CD4-positive, alpha-beta T cell (primary cell): Measurements from ENCODE around the gene GRK3. TPM values are rescaled to one million over a fixed set of nuclear protein-coding genes. Genes with fewer than 3 reads are reported as not detected.
"Not testable (repeated sequence)": the region's sequence is repeated elsewhere in the genome, so short reads cannot be mapped to it uniquely, and the experiment has no call there.

ENCODE experiments used
- ATAC-seq: fragments of 200-7000 bp; cut with Tn5 transposase; one replicate; pipeline ENCODE4 v1.10.0; 2022; ENCODE audit warnings: mild to moderate bottlenecking; ENCODE audit not compliant: poor library complexity
- CTCF ChIA-PET: fragments of 350-600 bp; sonication (Branson Sonifier 250); formaldehyde crosslinking; loops from one replicate; lab custom pipeline; 2021; ENCODE audit warnings: antibody characterized with exemption, inconsistent platforms; lab: Charles Lee
- POLR2A ChIA-PET: fragments of 350-600 bp; sonication (Branson Sonifier 250); formaldehyde crosslinking; loops from one replicate; lab custom pipeline; 2021; ENCODE audit warnings: antibody characterized with exemption, inconsistent platforms; lab: Charles Lee
- DNase-seq, 14 experiments: peaks; one replicate each; pipeline ENCODE4 v3.0.0-alpha.2; 2013 to 2020; ENCODE audit warnings: mixed read lengths in 2 of 14
- H3K27ac ChIP-seq, 2 donors: one replicate each; pipeline versions ENCODE4 v1.5.1 to v1.7.0; 2013; ENCODE audit warnings: low read length in 2 of 2, low read depth in 1 of 2, mild to moderate bottlenecking in 1 of 2
- H3K27me3 ChIP-seq, 2 experiments: 1 replicate in 1 of 2; 2 replicates in 1 of 2; pipeline versions ENCODE4 v1.6.1 to v1.7.0; 2013; ENCODE audit warnings: low read length in 2 of 2, control low read depth in 1 of 2, mild to moderate bottlenecking in 1 of 2, moderate library complexity in 1 of 2; ENCODE audit not compliant: insufficient read depth in 2 of 2, control insufficient read depth in 1 of 2
- H3K36me3 ChIP-seq: one replicate; pipeline ENCODE4 v1.6.1; 2013; ENCODE audit warnings: low read length, control low read depth; ENCODE audit not compliant: insufficient read depth
- H3K4me1 ChIP-seq: one replicate; pipeline ENCODE4 v1.6.1; 2013; ENCODE audit warnings: low read length, control low read depth; ENCODE audit not compliant: insufficient read depth
- H3K4me3 ChIP-seq: one replicate; pipeline ENCODE4 v1.5.1; 2013; ENCODE audit warnings: mild to moderate bottlenecking, low read length, moderate library complexity
- H3K9me3 ChIP-seq, 2 experiments: 1 replicate in 1 of 2; 2 replicates in 1 of 2; pipeline versions ENCODE4 v1.6.1 to v1.7.0; 2013; ENCODE audit warnings: low read length in 2 of 2, mild to moderate bottlenecking in 2 of 2, control low read depth in 1 of 2, moderate library complexity in 1 of 2; ENCODE audit not compliant: control insufficient read depth in 1 of 2, insufficient read depth in 1 of 2
- H3K27ac Mint-ChIP-seq: one replicate; pipeline ENCODE4 v1.8.0; 2020; ENCODE audit warnings: mixed read lengths
- H3K27me3 Mint-ChIP-seq: one replicate; pipeline ENCODE4 v1.8.0; 2021; ENCODE audit warnings: mixed read lengths
- H3K36me3 Mint-ChIP-seq: one replicate; pipeline ENCODE4 v1.8.0; 2021; ENCODE audit warnings: low read depth, mixed read lengths
- H3K4me1 Mint-ChIP-seq: one replicate; pipeline ENCODE4 v1.8.0; 2021; ENCODE audit warnings: low read depth, mixed read lengths
- H3K4me3 Mint-ChIP-seq: one replicate; pipeline ENCODE4 v1.8.0; 2020; ENCODE audit warnings: mild to moderate bottlenecking, mixed read lengths
- H3K9me3 Mint-ChIP-seq: one replicate; pipeline ENCODE4 v1.8.0; 2020; ENCODE audit warnings: mixed read lengths
- intact Hi-C, 2 experiments: fragments of 100-400 bp; cut with DNase I in 1 of 2; cut with micrococcal nuclease in 1 of 2; formaldehyde crosslinking; loops; one replicate each; pipeline versions ENCODE4 v1.15.1 to v1.9.0; 2023 to 2025; cut with DNase I, micrococcal nuclease
- total RNA-seq, 174 experiments: library from RNA in 2 of 174; stranded (reverse) in 2 of 174; gene quantifications; one replicate each; pipeline ENCODE4 v1.2.3 and lab custom pipeline; 2021 to 2026
- TF ChIP-seq, protein P1 (sequence below): fragments of 200-600 bp; IDR thresholded peaks from one replicate; pipeline ENCODE4 v1.8.0; 2022; ENCODE audit warnings: antibody characterized with exemption, mild to moderate bottlenecking

The GRK3 gene
- total RNA-seq, 2 experiments from 2014 or later, result 1.7 to 2.0 TPM

DNA sequence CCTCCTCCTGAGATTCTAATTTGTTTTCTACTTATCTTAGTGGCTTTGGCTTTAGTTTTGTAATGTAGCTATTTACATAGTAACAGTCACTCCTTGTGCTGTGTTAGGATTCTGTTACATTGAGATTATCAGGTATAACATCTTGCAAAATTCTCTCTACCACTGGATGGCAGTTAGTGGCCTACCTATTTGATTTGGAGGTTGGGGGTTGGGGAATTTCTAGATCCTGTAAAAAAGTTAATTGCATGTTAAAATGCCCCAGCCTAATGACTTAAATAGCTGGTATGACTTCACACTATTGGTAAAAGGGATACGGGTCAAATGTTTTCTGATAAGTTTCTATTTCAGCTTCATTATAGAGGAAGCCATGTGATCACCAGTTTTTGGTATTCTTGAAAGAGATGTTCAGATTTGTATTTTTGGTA, 2.8 kb downstream of the GRK3 start:
- ChIA-PET CTCF (no interaction called here), POLR2A (no interaction called here)
- H3K36me3 Mint-ChIP-seq, result peaks cover 4% of the 10 kb centered on the region
- peak overlapping the region; percentile 64 for H3K4me3 Mint-ChIP-seq
- Histone ChIP-seq H3K27ac (no peak overlapping the region), H3K9me3 (no peaks in the 10 kb centered on the region), H3K4me1 (peaks cover 20% of the 10 kb centered on the region), H3K36me3 (no peaks in the 10 kb centered on the region), H3K4me3 (no peak overlapping the region), H3K27me3 (peaks cover 0 to 2% of the 10 kb centered on the region in 2 experiments)
- H3K27me3 Mint-ChIP-seq, result peaks cover 10% of the 10 kb centered on the region
- intact Hi-C loops, result loop anchor here in 1 of 2 experiments (5.0 kb wide), 1 partner anchor 120 kb away; no protein-coding TSS in a partner anchor
- H3K9me3 Mint-ChIP-seq, result no peaks in the 10 kb centered on the region
- DNase-seq, result no peak
- H3K4me1 Mint-ChIP-seq, result peaks cover 41% of the 10 kb centered on the region
- H3K27ac Mint-ChIP-seq, result no peak overlapping the region
- TF ChIP-seq, protein P1, sequence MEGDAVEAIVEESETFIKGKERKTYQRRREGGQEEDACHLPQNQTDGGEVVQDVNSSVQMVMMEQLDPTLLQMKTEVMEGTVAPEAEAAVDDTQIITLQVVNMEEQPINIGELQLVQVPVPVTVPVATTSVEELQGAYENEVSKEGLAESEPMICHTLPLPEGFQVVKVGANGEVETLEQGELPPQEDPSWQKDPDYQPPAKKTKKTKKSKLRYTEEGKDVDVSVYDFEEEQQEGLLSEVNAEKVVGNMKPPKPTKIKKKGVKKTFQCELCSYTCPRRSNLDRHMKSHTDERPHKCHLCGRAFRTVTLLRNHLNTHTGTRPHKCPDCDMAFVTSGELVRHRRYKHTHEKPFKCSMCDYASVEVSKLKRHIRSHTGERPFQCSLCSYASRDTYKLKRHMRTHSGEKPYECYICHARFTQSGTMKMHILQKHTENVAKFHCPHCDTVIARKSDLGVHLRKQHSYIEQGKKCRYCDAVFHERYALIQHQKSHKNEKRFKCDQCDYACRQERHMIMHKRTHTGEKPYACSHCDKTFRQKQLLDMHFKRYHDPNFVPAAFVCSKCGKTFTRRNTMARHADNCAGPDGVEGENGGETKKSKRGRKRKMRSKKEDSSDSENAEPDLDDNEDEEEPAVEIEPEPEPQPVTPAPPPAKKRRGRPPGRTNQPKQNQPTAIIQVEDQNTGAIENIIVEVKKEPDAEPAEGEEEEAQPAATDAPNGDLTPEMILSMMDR, result no peak
- no peak for ATAC-seq

DNA sequence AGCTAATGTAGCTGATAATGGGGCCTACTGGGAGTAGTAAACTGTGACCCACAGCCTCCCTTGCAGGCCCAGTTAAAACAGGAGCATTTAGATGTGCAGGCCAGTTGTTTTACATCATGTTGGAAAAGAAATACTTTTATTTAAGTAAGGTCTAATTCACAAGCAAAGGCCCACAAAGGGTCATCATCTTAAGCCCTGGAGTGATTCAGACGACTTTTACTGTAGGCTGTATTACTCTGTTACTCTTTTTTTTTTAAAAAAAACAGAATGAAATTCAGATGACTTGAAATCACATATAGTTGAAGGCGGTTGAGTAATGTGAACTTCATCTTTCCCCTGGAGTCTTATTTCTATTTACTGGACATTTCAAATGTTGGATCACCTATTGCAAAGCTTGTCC, 3.6 kb downstream of the GRK3 start:
- H3K4me3 ChIP-seq, ATAC-seq, H3K4me3 Mint-ChIP-seq, H3K27me3 ChIP-seq, CTCF ChIA-PET, DNase-seq, H3K27ac Mint-ChIP-seq, H3K27ac ChIP-seq, POLR2A ChIA-PET, H3K36me3 Mint-ChIP-seq, H3K9me3 ChIP-seq, H3K9me3 Mint-ChIP-seq, H3K36me3 ChIP-seq: not testable (repeated sequence)
- Mint-ChIP-seq H3K4me1 (peaks cover 36% of the 10 kb centered on the region), H3K27me3 (peaks cover 10% of the 10 kb centered on the region)
- intact Hi-C loops, result loop anchor here in 1 of 2 experiments (5.0 kb wide), 1 partner anchor 121 kb away; no protein-coding TSS in a partner anchor
- H3K4me1 ChIP-seq, result peaks cover 20% of the 10 kb centered on the region

DNA sequence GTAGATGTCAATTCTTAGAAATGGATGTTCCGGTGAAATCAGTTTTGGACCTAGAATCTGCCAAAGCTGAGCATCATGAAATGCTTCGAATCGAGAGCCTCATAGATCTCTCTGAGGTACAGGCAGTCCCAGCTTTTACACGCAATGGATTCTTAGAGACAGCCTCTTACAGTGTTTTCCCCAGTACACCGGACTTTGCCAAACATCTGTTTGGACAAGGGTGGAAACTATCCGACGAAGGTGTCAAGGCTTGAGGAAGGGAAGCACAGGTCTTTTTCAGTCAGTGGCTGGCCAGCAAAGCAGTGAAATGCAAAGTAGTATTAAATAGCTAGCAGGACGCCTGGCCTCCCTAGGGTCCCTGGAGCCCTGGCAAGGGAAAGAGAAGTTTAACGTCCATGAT, 4.9 kb downstream of the GRK3 start:
- H3K9me3 Mint-ChIP-seq, result no peaks in the 10 kb centered on the region
- TF ChIP-seq, protein P1, result no peak
- ATAC-seq (no peak), DNase-seq (no peak)
- Histone ChIP-seq H3K27ac (no peak overlapping the region), H3K4me1 (peaks cover 9% of the 10 kb centered on the region), H3K9me3 (no peaks in the 10 kb centered on the region), H3K27me3 (no peaks in the 10 kb centered on the region), H3K36me3 (no peaks in the 10 kb centered on the region), H3K4me3 (no peak overlapping the region)
- CTCF ChIA-PET, result interaction anchor here (1.2 kb wide), 1 partner anchor 11 kb away, joined by 3 read pairs; no protein-coding TSS in a partner anchor
- POLR2A ChIA-PET, result no interaction called here
- H3K4me3 Mint-ChIP-seq, result no peak overlapping the region
- peaks cover 4% of the 10 kb centered on the region for H3K36me3 Mint-ChIP-seq
- H3K4me1 Mint-ChIP-seq, result peaks cover 23% of the 10 kb centered on the region
- H3K27ac Mint-ChIP-seq, result no peak overlapping the region
- intact Hi-C loops, result loop anchor here in 1 of 2 experiments (5.0 kb wide), 1 partner anchor 122 kb away; no protein-coding TSS in a partner anchor
- H3K27me3 Mint-ChIP-seq, result peaks cover 10% of the 10 kb centered on the region

DNA sequence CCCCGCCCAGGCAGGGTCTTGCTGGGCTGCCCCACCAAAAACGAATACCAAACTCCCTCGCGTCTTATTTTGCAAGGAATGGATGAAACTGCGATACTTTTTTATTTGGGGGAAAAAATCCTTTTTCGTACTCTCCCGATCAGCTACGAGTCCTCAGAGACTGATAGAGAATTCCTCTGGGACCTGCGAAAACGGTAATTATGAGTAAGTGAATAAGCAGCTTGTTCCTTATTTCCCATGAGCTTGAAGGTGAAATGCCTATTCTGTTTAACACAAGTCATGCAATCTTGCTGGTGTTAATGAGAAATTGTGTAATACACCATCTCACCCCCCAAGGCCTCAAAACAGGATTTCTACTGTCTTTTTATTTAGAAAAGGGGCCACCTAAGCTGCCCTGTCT, 5.5 kb downstream of the GRK3 start:
- ATAC-seq, result no peak
- Mint-ChIP-seq H3K27ac (no peak overlapping the region), H3K4me3 (no peak overlapping the region), H3K4me1 (peaks cover 23% of the 10 kb centered on the region), H3K9me3 (no peaks in the 10 kb centered on the region), H3K27me3 (peaks cover 10% of the 10 kb centered on the region), H3K36me3 (peaks cover 4% of the 10 kb centered on the region)
- intact Hi-C loops, result loop anchor here in 1 of 2 experiments (5.0 kb wide), 1 partner anchor 123 kb away; no protein-coding TSS in a partner anchor
- ChIA-PET CTCF (interaction anchor here (1.2 kb wide), 1 partner anchor 10 kb away, joined by 3 read pairs; no protein-coding TSS in a partner anchor), POLR2A (no interaction called here)
- DNase-seq, result no peak
- TF ChIP-seq, protein P1, result no peak
- no peak overlapping the region for H3K4me3 ChIP-seq
- peaks cover 8% of the 10 kb centered on the region for H3K4me1 ChIP-seq
- no peaks in the 10 kb centered on the region for H3K36me3 ChIP-seq
- no peaks in the 10 kb centered on the region for H3K9me3 ChIP-seq
- no peaks in the 10 kb centered on the region for H3K27me3 ChIP-seq
- no peak overlapping the region for H3K27ac ChIP-seq
